BE2C (cell line): ENCODE data around the gene SCN4B.

Source experiments
- DNase-seq: peaks from one replicate; pipeline ENCODE4 v3.0.0-alpha.2; 2020
- H3K27me3 ChIP-seq: fragments of 250-450 bp; sonication (Bioruptor Pico); 2 replicates; pipeline ENCODE4 v1.5.1; 2020; ENCODE audit warnings: mild to moderate bottlenecking
- H3K36me3 ChIP-seq: fragments of 250-450 bp; sonication (Bioruptor Pico); 2 replicates; pipeline ENCODE4 v1.5.1; 2020; ENCODE audit warnings: mild to moderate bottlenecking
- H3K4me1 ChIP-seq: fragments of 250-450 bp; sonication (Bioruptor Pico); 2 replicates; pipeline ENCODE4 v1.5.1; 2020
- H3K4me3 ChIP-seq: 2 replicates; pipeline ENCODE4 v1.5.1; 2011; ENCODE audit warnings: low read depth, low read length
- H3K9me3 ChIP-seq: fragments of 250-450 bp; sonication (Bioruptor Pico); 2 replicates; pipeline ENCODE4 v1.5.1; 2020
- CTCF ChIP-seq: IDR thresholded peaks from 2 replicates; pipeline ENCODE4 v1.5.1; 2012; ENCODE audit warnings: mild to moderate bottlenecking, low read depth, low read length

Gene SCN4B

GRCh38 chr11:118106789-118107335 is 45.8 kb downstream of the SCN4B start:
- no peak overlapping the region for H3K4me3 ChIP-seq
- DNase-seq, result no peak
- H3K36me3 ChIP-seq, result no peaks in the 10 kb centered on the region
- peaks cover 18% of the 10 kb centered on the region for H3K27me3 ChIP-seq
- H3K4me1 ChIP-seq, result no peaks in the 10 kb centered on the region
- H3K9me3 ChIP-seq, result no peaks in the 10 kb centered on the region
- no peak for TF ChIP-seq CTCF

DNA sequence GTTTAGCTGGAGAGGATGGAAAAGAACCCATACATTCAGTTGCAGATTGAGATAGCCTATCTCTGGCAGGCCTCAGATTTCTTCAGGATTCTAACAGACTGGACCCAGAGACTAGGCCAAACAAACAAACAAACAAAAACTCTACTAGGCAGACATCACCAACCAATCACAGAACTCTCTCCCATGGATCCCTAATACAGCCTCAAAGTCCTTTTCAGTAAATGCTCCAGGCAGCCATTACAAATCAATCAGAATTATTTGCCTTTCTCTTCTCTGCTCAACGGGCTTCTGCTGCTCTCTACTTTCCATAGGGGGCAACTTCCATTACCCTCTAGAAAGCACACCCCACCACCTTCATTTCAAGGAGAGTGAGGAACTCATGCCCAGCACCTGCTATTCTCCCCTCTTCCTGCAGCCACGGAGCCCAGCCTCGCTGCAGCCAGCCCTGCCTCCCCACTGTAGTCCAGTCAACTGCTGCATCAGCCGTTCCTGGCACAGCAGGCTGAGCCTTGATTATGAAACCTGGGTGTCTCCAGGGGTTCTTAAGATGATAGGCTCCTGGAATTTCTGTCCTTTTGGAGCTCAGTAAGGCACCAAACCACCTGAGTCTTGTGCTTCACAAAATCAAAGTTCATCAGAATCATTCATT is 46.8 kb downstream of the SCN4B start:
- H3K9me3 ChIP-seq, result no peaks in the 10 kb centered on the region
- H3K36me3 ChIP-seq, result no peaks in the 10 kb centered on the region
- DNase-seq, result no peak
- no peak for TF ChIP-seq CTCF
- H3K4me3 ChIP-seq, result no peak overlapping the region
- H3K27me3 ChIP-seq, result peaks cover 18% of the 10 kb centered on the region
- H3K4me1 ChIP-seq, result no peaks in the 10 kb centered on the region

- no peaks in the 10 kb centered on the region for H3K36me3 ChIP-seq
These were observed 48.1 kb downstream of the SCN4B start for GRCh38 chr11:118104491-118104890.

DNA sequence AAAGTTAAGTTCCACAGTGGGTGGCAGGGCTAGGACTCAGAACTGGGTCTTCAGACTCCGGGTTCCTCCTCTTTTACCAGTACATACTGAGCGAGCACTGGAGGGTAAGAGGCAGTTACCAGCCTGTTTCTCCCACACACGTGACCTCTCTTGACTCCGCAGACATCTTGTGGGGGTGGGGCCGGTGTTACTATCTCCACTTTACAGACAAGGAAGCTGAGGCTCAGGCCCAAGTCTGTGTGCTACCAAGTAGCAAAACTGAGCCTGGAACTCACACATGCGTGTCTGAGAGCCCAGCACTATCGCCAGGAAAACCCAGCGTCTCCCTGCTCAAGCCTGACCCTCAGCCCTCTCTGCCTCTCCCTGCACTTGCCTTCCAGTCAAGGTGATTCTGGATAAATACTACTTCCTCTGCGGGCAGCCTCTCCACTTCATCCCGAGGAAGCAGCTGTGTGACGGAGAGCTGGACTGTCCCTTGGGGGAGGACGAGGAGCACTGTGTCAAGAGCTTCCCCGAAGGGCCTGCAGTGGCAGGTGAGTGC is 49.8 kb downstream of the SCN4B start:
- Histone ChIP-seq H3K36me3 (no peaks in the 10 kb centered on the region), H3K4me3 (no peak overlapping the region), H3K9me3 (no peaks in the 10 kb centered on the region), H3K4me1 (no peaks in the 10 kb centered on the region), H3K27me3 (peaks cover 3% of the 10 kb centered on the region; the same call in 1 of the 2 replicates)
- no peak for DNase-seq
- TF ChIP-seq CTCF, result no peak

More at GRCh38 chr11:118104491-118104890, 48.1 kb downstream of the SCN4B start:
- Histone ChIP-seq H3K4me1 (no peaks in the 10 kb centered on the region), H3K27me3 (peaks cover 9% of the 10 kb centered on the region), H3K4me3 (no peak overlapping the region), H3K9me3 (no peaks in the 10 kb centered on the region)
- TF ChIP-seq CTCF, result no peak
- DNase-seq, result no peak

DNA sequence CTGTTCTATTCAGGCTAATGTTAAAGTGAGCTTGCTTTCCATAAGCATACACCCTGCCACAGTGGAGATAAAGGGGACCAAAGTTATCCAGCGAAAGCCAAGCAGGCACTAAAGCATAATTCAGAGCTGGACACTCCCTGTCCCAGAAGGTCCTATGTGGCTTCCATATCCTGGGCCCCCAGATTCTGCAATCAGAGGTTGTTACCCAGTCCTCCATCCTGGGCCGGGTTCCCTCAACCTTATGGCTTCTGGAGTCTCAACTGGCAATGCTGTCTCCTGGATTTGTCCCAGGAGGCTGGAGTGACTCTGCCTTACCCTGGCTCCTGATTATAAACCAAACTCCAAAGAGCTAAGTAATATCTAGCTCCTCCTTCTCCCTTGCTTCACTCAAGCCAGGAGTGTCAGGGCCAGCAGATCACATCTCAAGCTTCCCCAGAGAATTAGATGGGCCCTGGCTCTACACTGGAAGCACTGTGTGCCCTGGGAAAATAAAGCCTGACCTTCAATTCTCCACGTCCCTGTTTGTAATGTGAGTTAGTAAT is 51.9 kb downstream of the SCN4B start:
- Histone ChIP-seq H3K36me3 (no peaks in the 10 kb centered on the region), H3K4me1 (no peaks in the 10 kb centered on the region), H3K4me3 (no peak overlapping the region), H3K27me3 (peaks cover 3% of the 10 kb centered on the region), H3K9me3 (no peaks in the 10 kb centered on the region)
- no peak for TF ChIP-seq CTCF
- DNase-seq, result no peak
